DMS79 treated with DMSO at 0.1 percent for 48 hours (cell line): Measurements from ENCODE around the gene POU2AF2.
A peak's percentile ranks its signal among the peaks of the same experiment; 100 is the strongest.
"Not testable (repeated sequence)": the region's sequence is repeated elsewhere in the genome, so short reads cannot be mapped to it uniquely, and the experiment has no call there.

Experiments
- DNase-seq: peaks from one replicate; lab custom pipeline; 2025; lab: John Stamatoyannopoulos, UW

The POU2AF2 gene

DNA sequence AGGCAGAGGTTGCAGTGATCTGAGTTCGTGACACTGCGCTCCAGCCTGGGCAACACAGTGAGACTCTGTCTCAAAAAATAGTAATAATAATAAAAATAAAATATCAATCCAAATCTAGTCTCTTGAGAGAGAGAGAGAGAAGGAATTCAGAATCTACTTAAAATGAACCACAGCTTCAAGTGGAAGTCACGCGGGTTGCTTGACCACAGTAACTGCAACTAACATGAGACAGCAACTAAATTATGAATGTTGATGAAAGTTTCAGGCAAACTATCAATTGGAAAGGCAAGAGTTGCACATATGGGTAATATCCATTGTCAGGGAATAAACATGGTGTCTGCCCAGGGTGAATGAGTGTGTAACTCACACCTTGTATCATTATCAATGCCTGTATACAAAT lies 12.5 kb downstream of the POU2AF2 start:
- no peak for DNase-seq

DNA sequence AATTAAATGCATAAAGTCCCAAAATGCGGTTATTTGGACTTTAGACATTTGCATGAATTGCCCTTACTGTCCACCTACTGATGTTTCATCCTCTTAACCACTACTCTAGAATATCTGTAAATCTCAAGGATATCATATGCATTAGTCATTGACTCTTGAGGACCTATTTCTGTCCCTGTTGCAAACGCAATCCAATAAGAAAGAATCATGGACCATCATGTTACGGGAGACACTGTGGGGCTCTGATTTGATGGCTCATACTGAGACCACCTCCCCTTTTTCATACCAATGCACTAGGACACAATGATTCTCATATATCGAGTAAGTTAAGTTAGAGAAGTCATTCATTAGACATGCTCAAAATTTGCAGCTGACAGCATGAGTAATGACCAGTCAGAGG lies 14.4 kb downstream of the POU2AF2 start:
- DNase-seq: no peak

DNA sequence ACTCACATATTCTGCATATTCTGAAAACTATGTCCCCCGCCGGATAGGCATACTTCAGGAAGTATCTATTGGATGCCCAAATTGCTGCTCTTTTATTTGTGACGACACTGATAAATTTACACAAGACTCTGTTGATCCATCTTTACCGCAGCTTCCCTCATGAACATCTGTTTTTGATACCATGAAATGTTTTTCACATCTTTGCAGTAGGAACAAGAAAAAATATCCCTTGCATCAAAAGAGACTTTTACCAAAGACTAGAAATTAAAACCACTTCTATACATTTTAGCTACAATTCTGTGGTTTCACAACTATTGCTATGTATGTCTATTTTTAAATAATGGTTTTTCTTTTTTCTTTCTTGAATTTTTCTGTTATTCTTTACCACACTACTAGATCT lies 15.3 kb downstream of the POU2AF2 start:
- DNase-seq: no peak

DNA sequence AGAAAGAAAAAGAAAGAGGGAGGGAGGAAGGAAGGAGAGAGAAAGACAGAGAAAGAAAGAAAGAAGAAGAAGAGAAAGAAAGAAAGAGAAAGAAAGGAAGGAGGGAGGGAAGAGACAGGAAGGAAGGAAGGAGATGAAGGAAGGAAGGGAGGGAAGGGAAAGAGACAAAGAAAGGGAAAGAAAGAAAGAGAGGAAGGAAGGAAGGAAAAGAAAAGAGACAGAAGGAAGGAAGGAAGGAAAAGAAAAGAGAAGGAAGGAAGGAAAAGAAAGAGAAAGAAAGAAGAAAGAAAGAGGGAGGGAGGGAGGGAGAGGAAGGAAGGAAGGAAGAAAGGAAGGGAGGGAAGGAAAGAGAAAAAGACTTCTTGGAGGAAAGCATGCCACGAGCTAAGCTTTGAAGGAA lies 19.1 kb downstream of the POU2AF2 start:
- no peak for DNase-seq

DNA sequence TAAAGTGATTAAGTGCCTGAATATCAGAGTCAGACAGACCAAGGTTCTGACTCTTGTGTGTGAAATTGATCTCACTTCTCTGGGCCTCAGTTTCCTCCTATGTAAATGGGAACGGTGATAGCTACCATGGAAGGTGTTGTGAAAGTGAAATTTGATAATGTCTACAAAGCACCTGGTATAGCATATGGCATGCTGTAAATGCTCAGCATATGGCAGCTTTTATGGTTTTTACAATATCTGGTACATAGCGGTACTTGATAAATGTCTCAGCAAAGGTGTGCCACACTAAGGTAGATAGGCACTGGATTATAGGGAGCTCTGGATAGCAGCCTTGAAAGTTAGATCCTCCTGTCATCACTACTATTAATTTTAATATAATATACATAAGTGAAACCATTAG lies 19.9 kb downstream of the POU2AF2 start:
- DNase-seq: no peak

DNA sequence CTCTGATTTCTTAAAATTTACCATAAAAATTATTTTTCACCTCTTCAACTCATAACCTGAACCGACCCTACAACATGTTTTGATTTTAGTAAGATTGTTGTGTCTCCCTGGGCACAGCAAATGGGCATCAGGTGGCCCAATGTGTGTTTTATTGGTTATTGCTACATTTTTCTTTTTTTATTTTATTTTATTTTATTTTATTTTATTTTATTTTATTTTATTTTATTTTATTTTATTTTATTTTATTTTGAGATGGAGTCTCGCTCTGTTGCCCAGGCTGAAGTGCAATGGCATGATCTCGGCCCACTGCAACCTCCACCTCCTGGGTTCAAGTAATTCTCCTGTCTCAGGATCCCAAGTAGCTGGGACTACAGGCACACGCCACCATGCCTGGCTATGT lies 22.8 kb downstream of the POU2AF2 start:
- not testable (repeated sequence) for DNase-seq

DNA sequence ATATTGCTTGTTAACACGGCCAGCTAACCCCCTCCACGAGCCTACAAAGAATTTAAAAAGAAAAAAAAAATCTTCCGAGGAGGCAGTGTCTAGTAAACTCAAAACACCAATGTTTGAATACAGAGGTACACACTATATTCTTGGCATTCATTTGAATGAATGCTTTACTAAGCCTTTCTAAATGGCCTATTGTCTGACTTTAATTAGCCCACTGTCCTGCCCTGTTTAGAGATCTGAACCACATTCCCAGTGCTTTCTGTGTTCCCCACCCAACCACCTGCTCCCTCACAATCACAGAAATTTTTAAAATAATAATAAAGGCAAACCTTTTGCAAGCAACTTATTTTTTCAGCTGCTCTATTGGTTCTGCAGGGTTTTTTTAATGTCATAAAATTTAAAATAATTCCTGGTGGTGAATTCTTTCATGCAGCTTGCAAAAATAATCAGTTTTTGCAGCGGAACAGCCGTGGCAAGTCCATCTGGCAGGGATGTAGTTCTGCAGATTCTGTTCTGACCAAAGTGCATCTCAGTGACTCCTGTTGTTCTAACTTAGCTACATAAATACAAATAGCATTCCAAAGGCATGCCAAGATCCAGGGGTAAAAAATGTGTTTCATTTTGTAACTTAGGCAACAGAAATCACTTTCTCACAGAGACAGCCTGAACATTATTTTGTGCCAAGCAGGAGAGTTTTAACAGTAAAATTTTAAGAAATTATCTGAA lies 23.8 kb downstream of the POU2AF2 start:
- DNase-seq: no peak

DNA sequence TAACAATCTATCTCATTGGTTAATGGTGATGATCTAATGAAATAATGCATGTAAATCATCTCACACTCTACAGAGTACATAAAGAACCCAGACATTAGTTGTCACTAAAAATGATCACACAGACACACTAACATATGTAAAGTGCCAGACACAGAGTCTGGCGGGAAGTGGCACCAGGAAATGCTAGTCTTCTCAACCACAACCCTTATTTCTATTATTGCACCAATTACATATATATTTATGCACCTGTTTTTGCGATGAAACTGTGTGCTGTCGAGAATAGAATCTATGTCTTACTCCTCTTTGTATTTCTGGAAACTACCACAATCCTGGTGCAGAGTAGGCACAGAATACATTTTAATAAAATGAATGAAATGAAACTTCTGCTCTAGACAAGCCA lies 26.9 kb downstream of the POU2AF2 start:
- DNase-seq: no peak

DNA sequence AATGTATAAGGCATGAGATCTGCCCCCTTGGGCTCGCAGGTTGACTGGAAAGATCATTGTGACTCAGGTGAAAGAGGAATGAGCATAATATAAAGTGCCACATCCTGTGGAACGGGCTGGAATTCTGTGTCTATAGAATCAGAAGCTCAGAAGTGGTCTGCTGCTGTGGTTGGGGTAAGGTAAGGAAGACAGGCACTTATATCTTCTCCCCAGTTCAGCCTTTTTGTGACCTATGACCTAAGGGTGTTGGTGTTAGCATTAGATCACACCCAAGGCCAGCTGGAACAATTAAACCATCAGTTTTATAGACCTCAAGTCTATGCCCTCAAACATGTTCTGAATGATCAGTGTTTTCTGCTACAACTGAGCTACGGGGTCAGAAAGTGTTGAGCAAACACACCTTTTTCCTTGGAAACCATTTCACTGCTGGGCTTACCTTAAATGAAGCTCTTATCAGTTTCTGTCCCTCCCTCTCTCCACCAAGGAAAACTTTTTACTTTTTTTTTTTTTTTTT lies 37.1 kb downstream of the POU2AF2 start:
- no peak for DNase-seq

DNA sequence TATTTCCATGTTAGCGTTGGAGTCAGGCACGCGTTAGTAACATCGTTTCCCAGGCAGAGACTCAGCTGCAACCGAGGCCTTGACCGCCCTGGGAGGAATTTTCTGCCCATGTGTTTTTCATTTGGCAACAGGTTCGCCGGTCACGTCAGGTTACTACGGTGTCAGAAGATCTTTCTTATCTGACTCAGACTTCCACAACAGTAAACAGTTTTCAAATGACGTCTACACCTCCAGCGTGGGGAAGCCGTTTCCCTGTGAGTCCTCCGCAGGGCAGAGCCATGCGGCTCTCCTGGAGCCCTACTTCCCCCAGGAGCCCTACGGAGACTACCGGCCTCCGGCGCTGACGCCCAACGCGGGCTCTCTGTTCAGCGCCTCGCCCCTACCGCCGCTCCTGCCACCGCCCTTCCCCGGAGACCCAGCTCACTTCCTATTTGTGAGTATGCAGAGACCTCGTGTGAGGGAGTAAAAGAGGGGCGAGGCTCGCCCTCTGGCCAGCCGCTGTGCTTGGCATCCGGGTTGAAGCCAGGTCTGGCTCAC lies 38.5 kb downstream of the POU2AF2 start:
- no peak for DNase-seq

DNA sequence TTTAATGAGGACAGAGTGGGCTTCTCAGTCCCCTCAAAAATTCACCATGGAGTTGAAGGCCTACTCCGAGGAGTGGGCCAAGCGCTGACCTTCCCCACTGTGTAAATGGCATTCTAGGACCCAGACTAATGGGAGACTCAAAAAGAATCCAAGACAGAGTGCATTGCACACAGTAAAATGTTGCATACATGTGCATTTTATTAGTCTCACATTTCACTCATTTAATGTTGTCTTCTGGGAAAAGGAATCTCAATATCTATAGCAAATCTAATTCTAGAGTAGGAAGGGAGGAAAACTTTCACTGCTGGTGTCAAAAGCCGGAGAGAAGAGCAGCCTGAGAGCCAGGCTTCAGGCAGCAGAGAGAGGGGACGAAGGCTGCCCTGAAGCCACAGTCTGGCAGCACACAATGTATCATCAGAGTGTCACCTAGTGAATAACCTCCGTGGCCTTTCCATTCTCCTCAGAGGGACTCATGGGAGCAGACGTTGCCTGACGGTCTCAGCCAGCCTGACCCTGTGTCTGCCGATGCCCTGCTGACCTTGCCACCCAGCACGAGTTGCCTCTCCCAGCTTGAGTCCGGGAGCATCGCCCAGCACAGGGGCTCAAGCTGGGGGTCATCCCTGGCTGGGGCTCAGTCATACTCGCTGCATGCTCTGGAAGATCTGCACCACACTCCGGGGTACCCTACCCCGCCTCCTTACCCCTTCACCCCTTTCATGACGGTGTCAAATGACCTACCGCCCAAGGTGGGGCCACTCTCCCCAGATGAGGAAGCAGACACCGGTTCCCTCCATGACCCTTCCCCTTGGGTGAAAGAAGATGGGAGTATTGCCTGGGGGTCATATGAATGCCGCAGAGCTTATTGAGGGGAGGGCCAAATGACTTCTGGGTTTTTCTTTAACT lies 39.9 kb downstream of the POU2AF2 start:
- DNase-seq: no peak

DNA sequence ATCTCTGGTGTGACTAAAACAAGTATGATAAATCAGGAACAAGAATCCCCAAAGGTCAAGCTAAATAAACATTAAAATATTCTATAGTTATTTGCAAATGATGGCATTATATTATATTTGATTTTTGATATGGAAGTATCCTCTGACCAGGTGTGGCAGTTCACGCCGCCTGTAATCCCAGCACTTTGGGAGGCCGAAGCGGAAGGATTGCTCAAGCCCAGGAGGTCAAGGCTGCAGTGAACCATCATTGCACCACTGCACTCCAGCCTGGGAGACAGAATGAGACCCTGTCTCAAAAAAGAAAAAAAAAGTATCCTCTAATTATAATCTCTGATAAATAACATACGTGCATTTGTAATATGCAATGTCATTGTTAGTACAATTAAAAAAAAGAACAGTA lies 46.2 kb downstream of the POU2AF2 start:
- no peak for DNase-seq

DNA sequence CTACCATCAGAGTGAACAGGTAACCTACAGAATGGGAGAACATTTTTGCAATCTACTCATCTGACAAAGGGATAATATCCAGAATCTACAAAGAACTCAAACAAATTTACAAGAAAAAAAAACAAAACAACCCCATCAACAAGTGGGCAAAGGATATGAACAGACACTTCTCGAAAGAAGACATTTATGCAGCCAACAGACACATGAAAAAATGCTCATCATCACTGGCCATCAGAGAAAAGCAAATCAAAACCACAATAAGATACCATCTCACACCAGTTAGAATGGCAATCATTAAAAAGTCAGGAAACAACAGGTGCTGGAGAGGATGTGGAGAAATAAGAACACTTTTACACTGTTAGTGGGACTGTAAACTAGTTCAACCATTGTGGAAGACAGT lies 46.9 kb downstream of the POU2AF2 start:
- DNase-seq: not testable (repeated sequence)

DNA sequence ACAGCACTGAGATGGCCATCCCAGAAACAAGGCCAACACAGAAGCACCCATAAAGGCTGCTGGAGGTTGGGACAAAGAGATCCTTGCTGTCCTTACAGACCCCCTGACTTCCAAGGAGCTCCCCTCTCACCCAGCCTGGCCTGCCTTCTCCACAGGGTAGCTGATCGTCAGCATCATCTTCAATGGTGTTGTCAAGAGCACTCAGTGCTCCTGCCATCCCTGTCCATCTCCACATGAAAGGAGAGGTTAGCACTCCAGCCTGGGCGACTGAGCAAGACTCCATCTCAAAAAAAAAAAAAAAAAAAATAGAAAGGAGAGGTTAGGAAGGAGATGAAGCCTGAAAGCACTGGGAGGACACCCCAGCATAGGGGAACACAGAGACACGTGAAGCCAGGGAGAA lies 50.7 kb downstream of the POU2AF2 start:
- DNase-seq: no peak

DNA sequence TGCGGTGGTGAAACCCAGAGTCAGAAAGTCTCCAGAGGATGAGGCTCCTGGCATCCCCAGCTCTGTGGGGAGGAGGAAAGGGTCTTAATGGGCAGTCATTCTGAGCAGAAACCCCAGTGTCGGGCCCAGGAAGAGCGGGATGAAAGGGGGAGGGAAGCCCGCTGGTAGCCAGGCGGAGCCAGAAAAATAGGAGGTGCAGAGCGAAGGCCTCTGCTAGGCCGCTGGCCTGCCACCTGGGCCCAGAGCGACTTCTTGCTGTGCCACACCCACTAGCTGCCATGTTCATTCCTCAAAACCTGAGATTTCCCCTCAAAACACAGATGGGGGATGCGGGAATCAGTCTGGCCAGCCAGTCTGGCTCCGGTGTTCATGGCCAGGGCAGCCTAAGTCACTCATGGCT lies 52.2 kb downstream of the POU2AF2 start:
- DNase-seq: no peak

DNA sequence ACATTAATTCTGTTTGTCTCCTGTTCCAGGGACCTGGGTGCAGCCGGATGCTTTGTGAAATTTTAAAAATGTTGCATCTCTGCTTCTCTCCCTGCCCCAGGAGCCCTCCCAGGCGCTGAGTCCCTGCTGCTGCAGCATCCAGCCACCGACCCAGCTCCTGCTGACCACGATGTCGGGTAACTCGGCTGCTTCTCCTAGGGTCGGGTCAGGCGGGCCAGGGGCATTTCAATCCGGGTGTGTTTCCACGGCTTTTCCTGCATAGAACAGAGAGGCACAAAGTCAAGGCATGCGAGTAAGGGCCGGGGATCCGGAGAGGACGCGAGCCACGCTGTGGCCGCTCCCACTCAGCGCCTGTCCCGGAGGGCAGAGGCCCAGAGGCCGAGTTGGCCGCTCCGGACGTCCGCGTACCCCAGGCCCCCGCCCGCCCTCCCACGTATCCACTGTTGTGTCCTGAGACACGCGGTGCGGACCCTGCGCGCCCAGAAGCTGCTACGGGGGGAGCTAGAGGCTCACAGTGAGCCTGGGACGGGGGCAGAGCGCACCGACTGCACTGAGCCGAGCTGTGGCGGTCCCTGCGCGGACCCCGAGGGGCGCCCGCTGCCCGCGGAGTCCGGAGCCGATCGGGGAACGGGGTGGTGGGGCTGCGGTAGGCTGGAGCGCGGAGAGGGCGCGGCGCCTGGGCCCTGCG lies 53.0 kb downstream of the POU2AF2 start, which contains the start of gene POU2AF3:
TSS of gene POU2AF3 (plus strand) at position 134 of the 688 bp plus-strand sequence. CDS start at position 170, 36 bp downstream.
- no peak for DNase-seq

DNA sequence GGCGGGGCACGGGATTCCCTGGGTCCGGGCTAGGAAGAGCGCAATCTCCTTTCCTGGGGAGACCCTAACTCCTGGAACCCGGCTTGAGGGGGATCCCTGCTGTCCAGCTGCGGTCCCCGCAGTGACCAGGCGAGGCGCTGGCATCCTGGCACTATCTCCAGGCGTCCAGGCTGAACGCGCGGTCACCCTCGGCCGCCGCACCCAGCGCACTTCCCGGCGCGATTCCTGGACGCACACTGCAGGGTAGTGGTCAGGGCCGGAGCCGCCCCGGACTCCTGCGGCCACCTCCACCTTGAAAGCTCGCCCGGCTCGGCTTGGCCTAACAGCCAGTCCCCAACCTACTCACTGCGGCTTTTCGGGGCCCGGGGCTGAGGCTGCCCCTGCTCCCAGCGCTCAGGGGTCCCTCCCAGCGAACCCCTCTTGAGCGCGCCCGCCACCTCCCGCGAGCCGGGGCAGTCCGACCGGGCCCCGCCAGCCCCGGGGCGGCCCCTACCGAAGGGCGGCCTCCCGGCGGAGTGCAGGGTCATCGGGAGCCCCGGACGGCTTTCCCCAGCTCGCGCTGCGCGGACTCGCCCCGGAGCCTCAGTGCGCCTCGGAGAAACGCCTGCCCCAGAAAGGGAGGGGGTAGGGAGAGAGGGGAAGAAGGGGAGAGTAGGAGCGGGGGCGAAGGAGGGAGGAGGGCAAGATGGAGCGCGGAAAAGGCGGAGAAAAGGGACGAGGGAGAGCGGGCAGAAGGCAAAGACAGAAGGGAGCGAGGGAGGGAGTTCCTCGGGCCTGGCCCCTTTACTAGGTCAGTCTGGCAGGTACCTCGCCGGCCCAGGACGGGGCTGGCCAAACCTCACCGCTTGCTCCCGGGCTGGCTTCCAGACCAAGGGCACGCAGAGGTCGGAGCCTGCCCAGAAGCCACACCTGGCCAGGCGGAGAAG lies 53.8 kb downstream of the POU2AF2 start:
- DNase-seq: no peak

DNA sequence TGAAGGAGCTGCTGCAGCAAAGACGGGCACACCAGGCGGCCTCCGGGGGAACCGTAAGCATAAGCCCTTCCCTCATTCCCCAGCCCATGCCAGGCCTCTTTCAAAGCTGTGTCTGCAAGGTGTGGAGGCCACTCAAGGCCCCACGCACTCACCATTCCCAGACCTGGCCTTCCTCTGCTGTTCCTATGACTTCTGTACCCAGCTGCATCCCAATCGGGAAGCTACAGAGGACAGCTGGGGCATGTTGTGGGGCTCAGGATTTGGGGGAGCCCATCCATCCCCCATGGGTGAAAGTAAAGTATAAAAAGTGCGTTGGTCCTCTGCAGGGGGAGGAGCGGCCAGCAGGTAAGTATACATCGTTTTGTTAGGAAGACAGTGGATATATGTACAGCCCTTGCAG lies 55.0 kb downstream of the POU2AF2 start:
- no peak for DNase-seq

DNA sequence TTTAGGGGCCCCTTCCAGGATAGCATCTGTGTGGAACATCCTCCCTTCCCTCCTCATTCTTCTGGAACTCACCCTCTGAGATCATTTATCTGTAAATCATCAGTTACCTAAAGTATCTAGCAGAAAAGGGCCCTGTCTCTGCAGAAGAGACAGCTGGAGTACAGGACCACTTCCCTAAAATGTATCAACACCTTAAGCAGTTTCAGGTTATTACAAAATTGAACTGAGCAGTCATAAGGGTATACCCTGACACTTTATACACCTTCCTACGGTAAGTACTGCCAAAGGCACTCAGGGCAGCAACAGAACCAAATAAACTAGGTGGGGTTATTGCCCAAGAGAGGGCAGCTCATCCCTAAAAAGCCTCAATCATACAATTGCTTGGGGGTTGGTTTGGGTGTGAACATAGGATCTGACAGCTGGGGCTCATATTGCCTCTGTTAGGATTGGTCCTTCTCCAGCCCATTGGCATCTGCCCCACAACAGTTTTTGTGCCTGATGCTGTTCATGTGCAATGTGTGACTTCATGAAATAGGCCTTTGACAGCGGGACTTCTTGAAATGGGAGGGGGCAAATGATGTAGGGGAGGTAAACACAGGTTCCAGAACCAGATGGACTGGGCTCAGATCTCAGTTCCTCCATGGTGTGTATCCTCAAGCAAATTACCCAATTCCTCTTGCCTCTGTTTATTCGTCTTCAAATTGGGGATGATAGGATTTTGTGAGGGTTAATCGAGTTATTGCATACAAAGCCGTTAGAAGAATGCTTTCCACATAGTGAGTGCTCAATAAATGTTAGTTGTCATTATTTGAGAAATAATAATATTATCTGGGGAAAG lies 55.7 kb downstream of the POU2AF2 start:
- DNase-seq: peak; percentile 70

DNA sequence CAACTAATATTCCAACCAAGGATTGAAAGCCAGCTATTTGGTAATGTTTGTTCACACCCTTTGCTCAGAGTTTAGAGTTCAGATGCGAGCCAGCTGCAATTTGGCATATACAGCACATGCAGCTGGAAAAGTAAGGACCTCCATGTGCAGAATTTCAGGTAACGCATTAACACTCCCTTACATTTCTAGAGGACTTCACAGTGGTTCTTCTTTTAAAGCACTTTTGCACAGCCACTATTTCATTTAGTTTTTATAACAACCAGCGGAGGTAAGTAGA lies 56.3 kb downstream of the POU2AF2 start:
- peak; percentile 90 for DNase-seq
